ENCODE measurements around the gene OR2T35. TPM values are rescaled to one million over a fixed set of nuclear protein-coding genes. Genes with fewer than 3 reads are reported as not detected.

The OR2T35 gene
- total RNA-seq, 1 donor from 2014 or later, result not detected

DNA sequence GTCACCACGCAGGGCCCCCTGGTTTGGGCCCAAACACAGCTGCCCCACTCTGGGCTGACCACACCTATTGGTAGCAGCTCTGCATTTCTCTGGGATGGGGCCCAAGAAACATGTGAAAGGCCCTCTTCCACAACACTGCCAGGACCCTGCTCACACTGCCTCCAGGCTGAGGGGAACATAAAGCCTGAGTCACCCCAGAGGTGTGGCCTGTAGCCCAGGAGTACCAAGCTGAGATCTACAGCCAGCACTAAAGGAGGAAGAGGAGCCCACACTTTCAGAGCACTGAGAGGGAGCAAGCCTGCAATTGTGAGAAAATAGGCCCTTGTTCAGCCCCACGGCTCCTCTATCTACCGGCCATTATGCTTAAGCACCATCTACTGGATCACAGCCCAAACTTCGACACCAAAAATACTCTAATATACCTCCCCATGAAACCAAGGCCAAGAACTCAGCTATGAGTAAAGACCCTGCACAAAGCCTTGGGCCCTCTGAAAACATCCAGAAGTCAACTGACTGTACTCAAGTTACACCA is 33.1 kb downstream of the OR2T35 start:
- intact Hi-C loops (cut with micrococcal nuclease), result loop anchor here (2.0 kb wide), 1 partner anchor 207 kb away; no protein-coding TSS in a partner anchor
- peak overlapping the region; percentile 13 for H3K27ac Mint-ChIP-seq
- H3K4me1 Mint-ChIP-seq, result peaks cover 18% of the 10 kb centered on the region
- no peaks in the 10 kb centered on the region for H3K27me3 Mint-ChIP-seq
- DNase-seq, result no peak
- no peaks in the 10 kb centered on the region for H3K36me3 Mint-ChIP-seq (ENCODE audit: low read depth)
- no peak overlapping the region for H3K4me3 Mint-ChIP-seq
- H3K9me3 Mint-ChIP-seq, result no peaks in the 10 kb centered on the region

DNA sequence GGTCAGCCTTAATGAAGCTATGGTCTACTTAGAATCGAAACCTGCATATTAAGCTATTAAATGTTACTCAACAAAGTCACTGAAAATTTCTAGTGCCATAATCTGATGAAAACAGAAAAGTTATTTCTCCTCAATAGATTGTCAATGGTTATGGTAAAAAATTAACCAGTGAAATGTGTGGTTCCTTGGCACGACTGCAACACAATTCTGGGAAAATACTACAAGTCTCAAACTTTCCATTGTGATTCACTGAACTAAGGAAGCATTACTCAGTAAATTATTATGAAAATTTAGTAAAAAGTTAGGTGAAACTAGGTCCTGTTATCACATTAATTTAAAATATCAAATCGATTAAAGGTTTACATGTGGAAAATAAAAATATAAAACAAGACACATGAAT is 34.8 kb downstream of the OR2T35 start:
- H3K27me3 Mint-ChIP-seq, result no peaks in the 10 kb centered on the region
- H3K4me3 Mint-ChIP-seq, result no peak overlapping the region
- H3K9me3 Mint-ChIP-seq, result no peaks in the 10 kb centered on the region
- intact Hi-C loops (cut with micrococcal nuclease), result no loop called here
- no peaks in the 10 kb centered on the region for H3K36me3 Mint-ChIP-seq (ENCODE audit: low read depth)
- H3K4me1 Mint-ChIP-seq, result peaks cover 17% of the 10 kb centered on the region
- peak overlapping the region; percentile 20 for H3K27ac Mint-ChIP-seq
- no peak for DNase-seq

DNA sequence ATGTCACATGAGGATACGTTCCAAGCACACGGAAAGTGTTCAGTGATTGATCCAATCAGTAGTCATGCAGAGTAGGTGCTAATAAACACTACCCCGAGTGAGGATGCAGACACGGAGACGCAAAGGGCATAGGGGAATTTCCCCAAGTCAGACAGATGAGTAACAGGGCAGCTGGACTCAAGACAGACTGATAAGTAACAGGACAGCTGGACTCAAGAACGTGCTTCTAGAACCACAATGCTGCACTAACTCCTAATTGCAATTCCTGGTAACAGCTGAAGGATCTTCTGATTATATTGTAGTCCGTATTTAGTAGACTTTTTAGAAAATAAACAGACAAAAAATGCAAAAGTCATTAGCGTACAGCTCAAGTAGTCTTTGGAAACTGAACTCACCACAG is 45.7 kb downstream of the OR2T35 start:
- Mint-ChIP-seq H3K4me3 (no peak overlapping the region), H3K27me3 (no peaks in the 10 kb centered on the region), H3K9me3 (peaks cover 6% of the 10 kb centered on the region), H3K4me1 (peaks cover 4% of the 10 kb centered on the region), H3K36me3 (ENCODE audit: low read depth) (no peaks in the 10 kb centered on the region), H3K27ac (no peak overlapping the region)
- intact Hi-C loops (cut with micrococcal nuclease), result no loop called here
- DNase-seq, result no peak

GRCh38 chr1:248597589-248597988 is 47.5 kb downstream of the OR2T35 start, which contains the start of gene OR2T10:
OR2T10 (minus strand) TSS chr1:248597700; CDS start chr1:248593768, 3,932 bp downstream.
- intact Hi-C loops (cut with micrococcal nuclease), result no loop called here
- Mint-ChIP-seq H3K4me1 (peaks cover 4% of the 10 kb centered on the region), H3K9me3 (peaks cover 6% of the 10 kb centered on the region), H3K4me3 (no peak within 1 kb of the TSS), H3K27ac (peak within 1 kb of the TSS; percentile 32), H3K27me3 (no peaks in the 10 kb centered on the region), H3K36me3 (ENCODE audit: low read depth) (no peaks in the 10 kb centered on the region)
- DNase-seq, result no peak

- intact Hi-C loops (cut with micrococcal nuclease), result no loop called here
- H3K9me3 Mint-ChIP-seq, result no peaks in the 10 kb centered on the region
- H3K4me1 Mint-ChIP-seq, result peaks cover 4% of the 10 kb centered on the region
- no peaks in the 10 kb centered on the region for H3K27me3 Mint-ChIP-seq
- H3K36me3 Mint-ChIP-seq (ENCODE audit: low read depth), result no peaks in the 10 kb centered on the region
- H3K4me3 Mint-ChIP-seq, result no peak overlapping the region
- DNase-seq, result no peak
- H3K27ac Mint-ChIP-seq, result peak overlapping the region; percentile 32
These were observed 48.5 kb downstream of the OR2T35 start for GRCh38 chr1:248596615-248597014.

DNA sequence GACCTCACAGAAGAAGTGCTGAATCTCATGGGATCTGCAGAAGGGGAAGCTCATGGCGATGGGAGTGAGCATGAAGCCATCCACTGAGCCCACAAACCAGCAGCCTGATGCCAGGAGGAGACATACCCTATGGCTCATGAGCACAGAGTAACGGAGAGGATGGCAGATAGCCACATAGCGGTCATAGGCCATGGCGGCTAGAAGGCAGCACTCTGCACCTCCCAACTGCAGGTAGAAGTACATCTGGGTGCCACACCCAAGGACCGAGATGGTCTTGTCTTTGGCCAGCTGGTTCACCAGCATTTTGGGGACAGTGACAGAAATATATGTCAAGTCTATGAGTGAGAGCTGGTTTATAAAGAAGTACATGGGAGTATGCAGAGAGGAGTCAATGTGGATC is 51.9 kb downstream of the OR2T35 start:
- no peak overlapping the region for H3K27ac Mint-ChIP-seq
- H3K4me1 Mint-ChIP-seq, result peaks cover 4% of the 10 kb centered on the region
- H3K36me3 Mint-ChIP-seq (ENCODE audit: low read depth), result no peaks in the 10 kb centered on the region
- H3K27me3 Mint-ChIP-seq, result no peaks in the 10 kb centered on the region
- H3K4me3 Mint-ChIP-seq, result no peak overlapping the region
- intact Hi-C loops (cut with micrococcal nuclease), result no loop called here
- no peak for DNase-seq
- no peaks in the 10 kb centered on the region for H3K9me3 Mint-ChIP-seq

DNA sequence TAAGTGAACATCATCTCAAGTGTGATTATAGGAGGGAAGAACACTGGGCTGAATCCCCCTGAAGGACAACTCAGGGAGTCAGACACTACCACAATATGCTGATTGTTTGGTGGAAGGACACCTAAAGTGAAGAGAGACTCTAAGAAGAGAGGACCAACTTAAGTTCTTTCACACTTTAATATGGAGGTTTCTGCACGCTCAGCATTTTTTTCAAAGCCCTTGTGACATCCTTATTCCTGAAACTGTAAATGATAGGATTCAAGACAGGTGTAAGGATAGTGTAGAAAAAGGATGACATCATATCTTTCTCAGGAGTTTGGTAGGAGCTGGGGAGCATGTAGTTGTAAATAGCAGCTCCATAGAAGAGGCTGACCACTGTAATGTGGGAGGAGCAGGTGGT is 52.4 kb downstream of the OR2T35 start:
- DNase-seq, result no peak
- Mint-ChIP-seq H3K27ac (no peak overlapping the region), H3K9me3 (no peaks in the 10 kb centered on the region), H3K36me3 (ENCODE audit: low read depth) (no peaks in the 10 kb centered on the region), H3K4me3 (no peak overlapping the region), H3K27me3 (no peaks in the 10 kb centered on the region), H3K4me1 (peaks cover 4% of the 10 kb centered on the region)
- intact Hi-C loops (cut with micrococcal nuclease), result no loop called here

DNA sequence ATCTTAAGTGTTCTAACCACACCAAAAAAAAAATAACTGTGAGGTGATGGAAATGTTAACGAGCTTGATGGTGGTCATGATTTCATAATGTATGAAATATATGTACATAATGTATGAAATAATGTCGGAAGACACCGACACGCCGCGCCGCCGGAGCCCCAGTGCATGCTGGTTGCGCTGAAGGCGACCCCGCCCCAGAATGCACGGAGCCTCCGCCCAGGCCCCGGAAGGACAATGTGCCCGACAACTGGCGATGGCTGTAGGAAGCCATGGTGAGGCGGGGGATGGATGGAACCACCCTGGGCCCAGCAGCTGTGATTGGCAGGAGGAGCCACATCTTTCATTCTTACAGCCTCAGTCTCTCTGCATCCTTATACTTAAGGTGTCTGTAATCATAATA is 55.0 kb downstream of the OR2T35 start:
- intact Hi-C loops (cut with micrococcal nuclease), result no loop called here
- no peak overlapping the region for H3K27ac Mint-ChIP-seq
- no peak overlapping the region for H3K4me3 Mint-ChIP-seq
- no peaks in the 10 kb centered on the region for H3K27me3 Mint-ChIP-seq
- H3K9me3 Mint-ChIP-seq, result peaks cover 7% of the 10 kb centered on the region
- peaks cover 6% of the 10 kb centered on the region for H3K4me1 Mint-ChIP-seq
- no peak for DNase-seq
- H3K36me3 Mint-ChIP-seq (ENCODE audit: low read depth), result no peaks in the 10 kb centered on the region

GRCh38 chr1:248589334-248589733 is 55.7 kb downstream of the OR2T35 start:
- H3K4me1 Mint-ChIP-seq, result peaks cover 9% of the 10 kb centered on the region

More at GRCh38 chr1:248589334-248589733, 55.7 kb downstream of the OR2T35 start:
- intact Hi-C loops (cut with micrococcal nuclease), result no loop called here
- Mint-ChIP-seq H3K9me3 (peaks cover 7% of the 10 kb centered on the region), H3K27me3 (no peaks in the 10 kb centered on the region), H3K27ac (no peak overlapping the region), H3K4me3 (no peak overlapping the region), H3K36me3 (ENCODE audit: low read depth) (no peaks in the 10 kb centered on the region)
- no peak for DNase-seq

Other genes with a start within 250 kb of the OR2T35 start
- not detected in 2 replicates for gene OR2T1, start 242.2 kb downstream of the OR2T35 start, total RNA-seq
- not detected in 2 replicates for gene OR2T2, start 199.6 kb downstream of the OR2T35 start, total RNA-seq
- gene OR2T3, start 171.9 kb downstream of the OR2T35 start, total RNA-seq, result not detected in 2 replicates
- not detected in 2 replicates for gene OR2T5, start 156.7 kb downstream of the OR2T35 start, total RNA-seq
- not detected in 2 replicates for gene OR2G6, start 137.2 kb downstream of the OR2T35 start, total RNA-seq
- not detected in 2 replicates for gene OR2T29, start 82.5 kb downstream of the OR2T35 start, total RNA-seq
- gene OR2T34, start 70.5 kb downstream of the OR2T35 start, total RNA-seq, result not detected in 2 replicates
- not detected in 2 replicates for gene OR2T10, start 47.6 kb downstream of the OR2T35 start, total RNA-seq
- not detected in 2 replicates for gene OR2T11, start 10.2 kb downstream of the OR2T35 start, total RNA-seq
- gene OR2T27, start 10.2 kb upstream of the OR2T35 start, total RNA-seq, result not detected in 2 replicates
- gene OR14I1, start 57.5 kb upstream of the OR2T35 start, total RNA-seq, result not detected in 2 replicates
- not detected in 2 replicates for gene LYPD8, start 110.5 kb upstream of the OR2T35 start, total RNA-seq
- gene SH3BP5L, start 180.6 kb upstream of the OR2T35 start, total RNA-seq, result 27.5 and 28.2 TPM in 2 replicates
- 44.0 and 48.8 TPM in 2 replicates for gene ZNF672, start 192.9 kb upstream of the OR2T35 start, total RNA-seq
- 94.9 and 100 TPM in 2 replicates for gene ZNF692, start 213.8 kb upstream of the OR2T35 start, total RNA-seq